IPS-18a (cell line): ENCODE measurements around the gene BUB1B.

Experiments used
- H3K27ac ChIP-seq: one replicate; pipeline ENCODE4 v1.5.1; 2013; ENCODE audit warnings: low read length
- H3K27me3 ChIP-seq: one replicate; pipeline ENCODE4 v1.6.1; 2013; ENCODE audit warnings: mild to moderate bottlenecking, low read length; ENCODE audit not compliant: control insufficient read depth, insufficient read depth
- H3K36me3 ChIP-seq: one replicate; pipeline ENCODE4 v1.6.1; 2013; ENCODE audit warnings: low read depth, low read length; ENCODE audit not compliant: control insufficient read depth
- H3K4me1 ChIP-seq: one replicate; pipeline ENCODE4 v1.6.1; 2013; ENCODE audit warnings: low read depth, low read length; ENCODE audit not compliant: control insufficient read depth
- H3K4me3 ChIP-seq: one replicate; pipeline ENCODE4 v1.5.1; 2013; ENCODE audit warnings: low read length
- H3K9ac ChIP-seq: one replicate; pipeline ENCODE4 v1.6.1; 2013; ENCODE audit warnings: mild to moderate bottlenecking, low read length, moderate library complexity
- H3K9me3 ChIP-seq: one replicate; pipeline ENCODE4 v1.6.1; 2013; ENCODE audit warnings: low read depth, low read length; ENCODE audit not compliant: control insufficient read depth

Gene BUB1B

DNA sequence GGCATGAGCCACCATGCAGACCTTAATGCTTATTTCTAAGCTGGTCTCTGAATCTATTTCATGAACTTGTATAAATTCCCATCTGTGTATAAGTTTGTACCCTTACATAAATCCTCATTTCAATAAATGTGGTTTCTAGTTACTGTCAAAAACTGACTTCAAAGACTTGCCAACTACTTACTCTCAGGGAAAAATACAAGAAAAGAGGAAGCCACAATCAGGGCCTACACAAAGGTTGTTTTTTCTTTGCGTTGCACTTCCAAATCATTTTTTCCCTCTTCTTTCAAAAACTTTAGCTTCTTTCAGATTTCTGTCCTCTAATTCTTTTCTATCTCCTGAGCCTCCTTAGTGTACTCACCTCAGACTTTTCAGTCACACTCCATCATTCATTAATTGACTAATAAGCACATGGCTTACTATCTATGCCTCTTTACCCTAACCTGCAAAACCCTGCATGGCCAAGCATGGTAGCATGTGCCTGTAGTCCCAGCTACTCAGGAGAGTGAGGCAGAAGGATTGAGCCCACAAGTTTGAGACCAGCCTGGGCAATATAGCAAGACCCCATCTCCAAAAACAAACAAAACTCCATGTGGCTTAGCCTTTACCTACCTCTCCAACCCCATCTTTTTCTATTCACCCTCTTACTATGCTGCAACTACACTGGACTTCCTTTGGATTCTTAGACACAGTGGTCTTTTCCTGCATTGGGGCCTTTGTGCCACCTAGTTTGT is 37.7 kb downstream of the BUB1B start:
- Histone ChIP-seq H3K27me3 (no peaks in the 10 kb centered on the region), H3K36me3 (peaks cover 81% of the 10 kb centered on the region), H3K4me3 (no peak overlapping the region), H3K4me1 (no peaks in the 10 kb centered on the region), H3K27ac (no peak overlapping the region), H3K9me3 (no peaks in the 10 kb centered on the region), H3K9ac (no peak overlapping the region)

DNA sequence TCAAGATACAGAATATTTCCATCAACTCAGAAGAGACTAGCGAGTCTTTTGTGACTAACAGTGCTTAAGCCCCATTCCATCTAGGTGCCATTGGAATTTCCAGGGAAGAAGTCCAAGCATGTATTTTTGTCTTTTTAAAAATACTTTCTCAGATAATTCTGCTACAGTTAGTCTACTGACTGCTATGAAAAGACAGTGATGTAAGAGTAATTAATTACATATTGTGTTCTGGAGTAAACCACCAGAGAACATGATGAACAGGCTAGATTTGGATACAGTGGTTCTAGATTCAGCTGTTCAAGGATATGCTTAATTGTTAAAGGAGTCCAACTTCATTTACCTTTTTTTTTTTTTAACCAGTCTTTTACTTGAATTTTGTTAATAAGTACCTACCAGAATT is 43.2 kb downstream of the BUB1B start:
- Histone ChIP-seq H3K9ac (no peak overlapping the region), H3K4me1 (no peaks in the 10 kb centered on the region), H3K27ac (no peak overlapping the region), H3K9me3 (no peaks in the 10 kb centered on the region), H3K4me3 (no peak overlapping the region), H3K36me3 (peaks cover 78% of the 10 kb centered on the region), H3K27me3 (no peaks in the 10 kb centered on the region)

DNA sequence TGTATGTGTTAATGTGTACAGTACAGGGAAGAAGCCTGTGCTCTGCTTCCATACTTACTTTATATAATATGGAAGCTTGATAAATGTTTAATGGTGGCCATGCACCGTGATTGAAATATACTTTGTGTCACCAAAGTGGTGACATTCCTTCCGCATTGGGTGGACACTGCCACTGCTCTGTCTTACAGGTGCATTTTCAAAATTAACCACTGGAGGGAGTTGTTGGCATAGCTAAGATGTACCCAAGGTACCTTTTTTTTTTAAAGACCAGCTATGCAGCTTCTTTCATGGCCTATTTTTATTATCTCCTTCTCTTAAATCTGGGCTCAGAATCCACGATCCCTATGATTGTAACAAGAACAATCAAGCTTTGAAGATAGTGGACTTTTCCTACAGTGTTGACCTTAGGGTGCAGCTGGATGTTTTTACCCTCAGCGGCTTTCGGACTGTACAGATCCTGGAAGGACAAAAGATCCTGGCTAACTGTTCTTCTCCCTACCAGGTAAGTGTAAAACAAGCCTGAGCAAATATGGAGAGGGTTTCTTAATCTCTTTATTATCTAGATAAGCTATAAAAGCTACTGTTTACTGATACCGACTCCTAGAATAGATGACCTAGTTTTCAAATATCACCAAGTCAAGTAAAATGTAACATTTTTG is 56.4 kb downstream of the BUB1B start:
- Histone ChIP-seq H3K4me3 (no peak overlapping the region), H3K9me3 (no peaks in the 10 kb centered on the region), H3K27ac (no peak overlapping the region), H3K27me3 (no peaks in the 10 kb centered on the region), H3K4me1 (no peaks in the 10 kb centered on the region), H3K9ac (no peak overlapping the region), H3K36me3 (peaks cover 77% of the 10 kb centered on the region)

DNA sequence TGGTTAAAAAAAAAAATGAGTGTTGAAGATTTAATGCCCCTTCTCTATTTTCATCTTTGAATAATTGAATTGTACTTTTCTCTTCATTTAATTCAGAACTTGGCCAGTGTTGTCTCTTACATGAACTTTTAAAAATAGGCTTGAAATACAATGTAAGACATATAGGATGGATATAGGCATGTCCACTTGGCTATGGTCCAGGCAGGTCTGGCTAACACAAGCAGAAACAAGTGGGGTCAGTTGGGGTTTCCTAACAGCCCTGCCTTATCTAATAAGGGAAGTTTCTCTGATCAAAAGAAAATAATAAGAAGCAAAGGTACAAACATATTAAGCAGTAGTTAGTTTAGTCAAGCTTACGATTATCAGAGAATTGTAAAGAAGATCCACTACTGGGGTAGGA is 58.9 kb downstream of the BUB1B start:
- no peak overlapping the region for H3K9ac ChIP-seq
- no peaks in the 10 kb centered on the region for H3K27me3 ChIP-seq
- H3K4me1 ChIP-seq, result no peaks in the 10 kb centered on the region
- H3K9me3 ChIP-seq, result no peaks in the 10 kb centered on the region
- H3K4me3 ChIP-seq, result no peak overlapping the region
- no peak overlapping the region for H3K27ac ChIP-seq
- peaks cover 69% of the 10 kb centered on the region for H3K36me3 ChIP-seq

DNA sequence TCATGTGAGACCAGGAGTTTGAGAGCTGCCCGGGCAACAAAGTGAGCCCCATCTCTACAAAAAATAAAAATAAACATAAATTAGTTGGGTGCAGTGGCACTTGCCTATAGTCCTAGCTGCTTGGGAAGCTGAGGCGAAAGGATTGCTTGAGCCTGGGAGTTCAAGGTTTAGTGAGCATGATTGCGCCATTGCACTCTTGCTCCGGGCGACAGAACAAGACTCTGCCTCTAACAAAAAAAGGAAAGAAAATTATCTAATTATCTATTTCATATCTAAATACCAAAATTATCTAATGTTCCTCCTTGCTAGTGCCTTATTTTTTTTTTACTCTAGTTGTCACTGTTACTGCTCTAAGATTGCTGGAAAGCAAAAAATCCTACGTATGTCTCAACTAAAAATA is 61.3 kb downstream of the BUB1B start:
- H3K4me1 ChIP-seq, result no peaks in the 10 kb centered on the region
- no peak overlapping the region for H3K4me3 ChIP-seq
- H3K27ac ChIP-seq, result no peak overlapping the region
- H3K9ac ChIP-seq, result no peak overlapping the region
- peaks cover 67% of the 10 kb centered on the region for H3K36me3 ChIP-seq
- no peaks in the 10 kb centered on the region for H3K9me3 ChIP-seq
- no peaks in the 10 kb centered on the region for H3K27me3 ChIP-seq

DNA sequence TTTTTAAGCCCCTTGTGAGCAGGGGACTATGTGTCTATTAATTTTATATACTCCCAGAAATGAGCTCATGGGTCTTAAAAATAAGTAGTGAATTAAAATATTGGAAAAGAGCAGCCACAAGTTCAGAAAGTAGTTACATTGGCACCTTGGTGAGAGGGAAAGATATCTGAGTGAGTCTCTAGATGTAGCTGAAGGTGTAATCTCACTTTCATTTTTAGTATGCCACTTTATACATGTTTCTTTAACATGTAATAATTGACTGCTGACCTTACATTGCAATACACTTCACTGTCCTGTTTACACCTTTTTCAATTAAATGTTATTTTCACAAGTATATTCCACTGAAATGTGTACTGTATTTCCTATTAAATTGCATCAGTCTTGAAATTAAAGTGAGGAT is 65.9 kb downstream of the BUB1B start:
- Histone ChIP-seq H3K4me1 (no peaks in the 10 kb centered on the region), H3K27me3 (no peaks in the 10 kb centered on the region), H3K9ac (no peak overlapping the region), H3K9me3 (no peaks in the 10 kb centered on the region), H3K27ac (no peak overlapping the region), H3K36me3 (peaks cover 36% of the 10 kb centered on the region), H3K4me3 (no peak overlapping the region)

DNA sequence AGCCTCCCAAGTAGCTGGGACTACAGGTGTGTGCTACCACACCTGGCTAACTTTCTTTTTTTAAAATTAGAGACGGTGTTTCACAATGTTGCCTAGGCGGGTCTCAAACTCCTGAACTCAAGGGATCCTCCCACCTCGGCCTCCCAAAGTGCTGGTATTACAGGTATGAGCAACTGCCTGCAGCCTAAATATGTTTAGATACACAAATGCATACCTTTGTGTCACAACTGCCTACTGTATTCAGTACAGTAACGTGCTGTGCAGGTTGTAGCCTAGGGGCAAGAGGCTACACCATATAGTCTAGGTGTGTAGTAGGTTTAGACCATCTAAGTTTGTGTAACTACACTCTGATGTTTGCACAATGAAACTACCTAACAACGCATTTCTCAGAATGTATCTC is 68.4 kb downstream of the BUB1B start:
- Histone ChIP-seq H3K36me3 (peaks cover 22% of the 10 kb centered on the region), H3K4me3 (no peak overlapping the region), H3K9ac (no peak overlapping the region), H3K27ac (no peak overlapping the region), H3K27me3 (no peaks in the 10 kb centered on the region), H3K9me3 (no peaks in the 10 kb centered on the region), H3K4me1 (no peaks in the 10 kb centered on the region)

DNA sequence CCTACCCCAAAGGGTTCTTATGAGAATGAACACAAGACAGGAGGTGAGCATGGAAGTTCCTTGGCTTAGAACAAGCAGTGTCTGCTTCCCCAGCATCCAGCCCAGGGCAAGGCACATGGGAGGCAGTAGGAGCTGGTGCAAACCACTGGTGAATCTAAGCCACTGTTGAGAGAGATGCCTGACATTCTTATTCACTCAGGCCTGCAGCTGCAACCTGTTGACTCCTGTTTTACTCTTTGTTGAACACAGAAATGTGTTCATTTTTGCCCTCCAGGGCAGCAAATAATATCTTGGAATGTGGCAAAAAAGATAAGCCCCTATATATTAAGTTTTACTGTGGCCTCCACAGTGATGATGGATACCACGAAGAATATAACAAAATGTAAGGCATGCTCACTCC is 69.1 kb downstream of the BUB1B start:
- Histone ChIP-seq H3K4me1 (no peaks in the 10 kb centered on the region), H3K4me3 (no peak overlapping the region), H3K36me3 (peaks cover 18% of the 10 kb centered on the region)

DNA sequence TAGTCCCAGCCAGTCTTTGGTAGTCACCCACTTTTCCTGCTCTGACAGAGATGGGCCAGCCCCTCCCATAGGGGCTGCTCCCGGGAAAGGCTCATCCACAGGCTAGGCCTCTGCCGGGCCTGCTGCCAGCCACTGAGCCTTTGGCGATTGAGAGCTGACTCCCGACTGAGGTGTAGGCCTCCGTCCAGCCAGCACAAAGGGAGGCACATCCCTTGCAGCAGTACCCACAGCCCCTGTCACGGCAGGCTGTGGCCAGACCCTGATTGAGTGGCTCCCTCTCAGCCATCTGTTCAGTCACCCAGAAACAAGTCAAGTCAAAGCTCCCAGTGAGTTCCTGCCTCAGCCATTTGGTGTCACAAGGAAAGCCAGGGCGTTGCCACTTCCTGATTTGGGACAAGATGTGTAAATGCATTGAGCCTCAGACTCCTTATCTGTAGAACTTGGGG is 71.8 kb downstream of the BUB1B start:
- no peaks in the 10 kb centered on the region for H3K9me3 ChIP-seq
- H3K4me3 ChIP-seq, result no peak overlapping the region
- H3K9ac ChIP-seq, result no peak overlapping the region
- H3K27me3 ChIP-seq, result peaks cover under 1% of the 10 kb centered on the region
- no peak overlapping the region for H3K27ac ChIP-seq
- no peaks in the 10 kb centered on the region for H3K4me1 ChIP-seq
- H3K36me3 ChIP-seq, result peaks cover 13% of the 10 kb centered on the region

More for the DNA sequence above, 69.1 kb downstream of the BUB1B start:
- H3K27ac ChIP-seq, result no peak overlapping the region
- H3K27me3 ChIP-seq, result no peaks in the 10 kb centered on the region
- H3K9me3 ChIP-seq, result no peaks in the 10 kb centered on the region
- no peak overlapping the region for H3K9ac ChIP-seq

DNA sequence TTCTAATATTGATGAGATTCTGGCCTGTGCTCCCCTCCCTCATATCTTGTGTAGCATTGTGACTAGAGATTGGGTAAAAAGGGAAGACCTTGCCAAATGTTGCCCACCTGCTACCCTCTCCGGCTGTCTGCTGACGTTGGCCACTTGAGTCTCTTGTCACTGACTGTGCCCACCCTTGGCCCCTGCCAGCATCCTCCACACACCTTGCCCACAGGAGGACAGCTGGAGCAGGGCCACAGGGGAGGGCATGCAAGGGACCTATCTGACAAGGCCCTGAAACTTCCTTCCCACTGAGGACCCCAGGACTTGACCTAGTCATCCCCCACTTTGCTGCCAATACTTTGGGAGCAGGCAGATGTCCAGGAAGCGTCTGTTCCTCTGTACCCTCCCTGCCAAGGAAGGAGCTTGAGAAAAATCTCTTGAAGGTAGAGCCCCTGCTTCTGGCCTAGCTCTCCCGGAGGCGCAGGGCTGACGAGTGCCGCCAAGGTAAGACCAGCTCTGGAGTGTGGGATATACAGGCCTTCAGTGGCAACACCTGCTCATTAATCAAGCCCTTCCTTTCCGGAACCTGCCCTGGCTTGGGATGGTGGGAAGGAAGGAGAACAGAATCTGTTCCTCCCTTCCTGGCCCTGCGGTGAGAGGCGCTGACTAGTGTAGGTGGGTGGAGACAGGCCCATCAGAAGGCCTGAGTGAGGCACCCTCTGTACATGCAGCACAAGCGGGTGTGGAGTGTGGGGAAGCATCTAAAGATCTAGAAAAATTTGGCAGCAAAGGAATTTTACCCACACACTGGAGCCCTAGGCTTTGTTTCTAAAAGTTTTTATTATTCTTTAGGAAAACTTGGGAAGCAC is 73.1 kb downstream of the BUB1B start:
- H3K4me3 ChIP-seq, result no peak overlapping the region
- peaks cover 7% of the 10 kb centered on the region for H3K4me1 ChIP-seq
- H3K36me3 ChIP-seq, result peaks cover 10% of the 10 kb centered on the region
- peaks cover 12% of the 10 kb centered on the region for H3K27me3 ChIP-seq
- no peak overlapping the region for H3K9ac ChIP-seq
- H3K27ac ChIP-seq, result no peak overlapping the region
- no peaks in the 10 kb centered on the region for H3K9me3 ChIP-seq

DNA sequence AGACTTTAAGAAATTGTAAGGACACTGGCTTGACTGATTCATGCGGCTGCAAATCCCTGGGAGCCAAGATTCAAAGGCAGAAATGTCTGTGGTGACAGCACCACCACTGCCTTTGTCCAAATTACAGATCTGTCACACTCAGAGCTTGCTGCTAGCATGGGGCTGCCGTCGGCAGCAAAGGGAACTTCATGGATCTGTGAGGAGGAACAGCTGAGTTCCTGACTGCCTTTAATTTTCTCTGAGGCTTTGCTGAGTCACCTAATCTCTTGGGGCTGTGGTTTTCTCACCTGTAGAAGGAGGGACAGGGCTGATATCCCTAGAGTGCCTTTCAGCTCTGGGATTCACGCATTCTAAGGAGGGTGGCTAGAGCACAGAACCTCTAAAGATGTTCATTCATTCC is 73.9 kb downstream of the BUB1B start:
- peaks cover 11% of the 10 kb centered on the region for H3K4me1 ChIP-seq
- peaks cover 3% of the 10 kb centered on the region for H3K36me3 ChIP-seq
- no peak overlapping the region for H3K9ac ChIP-seq
- H3K9me3 ChIP-seq, result no peaks in the 10 kb centered on the region
- H3K27ac ChIP-seq, result no peak overlapping the region
- H3K4me3 ChIP-seq, result no peak overlapping the region
- peaks cover 12% of the 10 kb centered on the region for H3K27me3 ChIP-seq
